Mononuclear cell (primary cell): Measurements from ENCODE around the gene PWWP2B. TPM values are rescaled to one million over a fixed set of nuclear protein-coding genes. Genes with fewer than 3 reads are reported as not detected.

ENCODE experiments used
- H3K27me3 ChIP-seq: 2 replicates; pipeline ENCODE4 v1.6.0; 2011; ENCODE audit warnings: low read length, control low read depth; ENCODE audit not compliant: insufficient read depth
- H3K4me1 ChIP-seq: 2 replicates; pipeline ENCODE4 v1.5.1; 2011; ENCODE audit warnings: mild to moderate bottlenecking, low read length, control low read depth; ENCODE audit not compliant: insufficient read depth
- H3K4me3 ChIP-seq: 2 replicates; pipeline ENCODE4 v1.5.1; 2011; ENCODE audit warnings: mild to moderate bottlenecking, low read length, moderate library complexity
- H3K9me3 ChIP-seq: 2 replicates; pipeline ENCODE4 v1.5.1; 2011; ENCODE audit warnings: low read depth, mild to moderate bottlenecking, control low read depth, low read length
- total RNA-seq: library from RNA; depleted of rRNA; stranded (reverse); fragments of >200 nt; gene quantifications from one replicate; pipeline ENCODE4 v1.2.3, GENCODE V29; 2012

The PWWP2B gene
- total RNA-seq, 1 donor, result 17.9 TPM

DNA sequence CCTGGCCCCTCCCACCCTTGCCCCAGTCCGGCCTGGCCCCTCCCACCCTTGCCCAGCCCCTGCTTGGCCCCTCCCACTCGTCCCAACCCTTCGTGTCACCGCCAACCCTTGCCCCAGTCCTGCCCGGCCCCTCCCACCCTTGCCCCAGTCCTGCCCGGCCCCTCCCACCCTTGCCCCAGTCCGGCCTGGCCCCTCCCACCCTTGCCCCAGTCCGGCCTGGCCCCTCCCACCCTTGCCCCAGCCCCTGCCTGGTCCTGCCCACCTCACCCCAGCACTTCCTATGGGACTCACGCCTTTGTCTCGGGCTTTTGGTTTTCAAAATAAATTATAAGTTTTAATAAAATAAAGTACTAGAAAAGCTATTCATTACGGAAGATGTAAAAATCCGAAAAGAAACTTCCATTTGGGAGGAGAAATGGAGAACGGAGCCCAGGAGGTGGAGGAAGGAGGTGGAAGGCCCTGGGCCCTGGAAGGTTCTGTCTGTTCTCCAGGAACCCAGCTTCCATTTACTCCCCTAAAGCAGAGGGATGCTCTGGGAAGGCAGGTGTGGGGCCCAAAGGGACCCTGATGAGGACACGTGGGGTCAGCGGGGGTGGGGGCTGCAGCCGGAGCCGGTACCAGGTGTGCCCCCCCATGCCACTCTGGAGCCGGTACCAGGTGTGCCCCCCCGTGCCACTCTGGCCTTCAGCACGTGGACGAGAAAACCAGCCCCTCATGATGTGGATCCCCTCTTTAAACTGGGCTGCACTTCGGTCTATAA lies 52.2 kb downstream of the PWWP2B start:
- Histone ChIP-seq H3K4me3 (no peak overlapping the region), H3K27me3 (no peaks in the 10 kb centered on the region), H3K9me3 (no peaks in the 10 kb centered on the region), H3K4me1 (peaks cover 78% of the 10 kb centered on the region)

DNA sequence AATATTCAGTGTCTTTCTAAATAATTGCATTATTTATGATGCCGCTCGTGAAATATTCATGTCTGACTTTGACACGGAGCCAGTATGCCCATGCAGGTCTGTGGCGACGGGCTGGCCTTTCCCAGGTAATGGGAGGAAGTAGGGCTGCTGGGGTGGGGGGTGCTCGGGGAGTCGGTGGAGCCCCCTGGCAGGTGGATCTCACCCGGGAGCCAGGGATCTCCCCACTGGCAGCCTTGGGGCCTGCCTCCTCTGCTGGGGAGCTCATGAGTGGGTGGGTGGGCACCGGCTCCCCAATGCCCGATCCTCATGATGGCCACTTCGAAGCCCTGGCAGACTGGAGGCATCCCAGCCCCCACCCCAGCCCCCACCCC lies 52.8 kb downstream of the PWWP2B start:
- Histone ChIP-seq H3K4me3 (no peak overlapping the region), H3K9me3 (no peaks in the 10 kb centered on the region), H3K4me1 (peaks cover 72% of the 10 kb centered on the region), H3K27me3 (no peaks in the 10 kb centered on the region)

DNA sequence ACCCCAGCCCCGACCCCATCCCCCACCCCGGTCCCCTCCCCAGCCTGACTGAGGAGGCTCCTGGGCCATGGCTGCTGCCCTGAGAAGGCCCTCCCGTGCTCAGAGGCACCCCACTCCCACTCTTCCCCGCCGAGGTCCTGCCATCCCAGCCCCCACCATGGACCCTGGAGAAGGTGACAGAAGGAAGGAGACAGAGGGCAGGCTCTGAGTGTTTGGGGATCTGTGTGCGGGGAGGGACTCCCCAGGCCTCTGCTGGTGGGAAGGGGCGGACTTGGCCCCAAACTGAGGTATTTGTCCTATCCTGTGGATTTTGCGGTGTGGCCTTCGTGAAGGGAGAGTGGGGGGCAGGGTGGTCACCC lies 53.4 kb downstream of the PWWP2B start:
- Histone ChIP-seq H3K27me3 (no peaks in the 10 kb centered on the region), H3K4me3 (no peak overlapping the region), H3K4me1 (peaks cover 66% of the 10 kb centered on the region), H3K9me3 (no peaks in the 10 kb centered on the region)

DNA sequence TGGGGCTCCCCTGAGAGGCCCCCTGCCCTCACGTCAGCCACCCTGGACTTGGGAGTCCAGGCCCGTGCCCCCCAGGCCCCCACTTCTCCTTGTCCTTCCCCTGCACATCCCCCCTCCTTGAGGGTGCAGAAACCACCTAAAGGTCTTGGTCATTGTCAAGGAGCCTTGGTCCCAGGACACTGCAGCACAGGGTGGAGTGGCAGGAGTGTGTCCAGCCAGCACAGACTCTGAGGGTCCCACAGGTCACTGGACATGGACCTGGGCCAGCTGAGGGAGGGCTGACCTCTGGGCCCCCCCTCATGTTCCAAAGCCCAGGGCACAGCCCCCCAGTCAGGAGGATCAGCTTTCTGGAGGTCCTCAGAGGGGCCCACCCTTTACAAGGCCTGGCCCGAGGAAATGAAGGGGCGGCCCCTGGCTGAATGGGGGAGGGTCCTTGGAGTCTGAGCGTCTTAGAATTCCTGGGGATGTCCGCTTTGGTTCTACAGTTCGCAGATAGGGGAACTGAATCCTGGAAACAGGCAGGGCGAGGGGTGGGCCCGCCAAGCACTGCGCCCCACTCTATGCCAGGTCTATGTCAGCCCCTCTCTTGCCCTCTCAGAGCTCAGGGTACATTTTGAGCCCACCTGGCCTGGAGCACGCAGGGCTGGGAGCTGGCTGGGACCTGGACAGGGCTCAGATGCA lies 54.0 kb downstream of the PWWP2B start:
- no peaks in the 10 kb centered on the region for H3K9me3 ChIP-seq
- no peak overlapping the region for H3K4me3 ChIP-seq
- no peaks in the 10 kb centered on the region for H3K27me3 ChIP-seq
- H3K4me1 ChIP-seq, result peaks cover 61% of the 10 kb centered on the region

DNA sequence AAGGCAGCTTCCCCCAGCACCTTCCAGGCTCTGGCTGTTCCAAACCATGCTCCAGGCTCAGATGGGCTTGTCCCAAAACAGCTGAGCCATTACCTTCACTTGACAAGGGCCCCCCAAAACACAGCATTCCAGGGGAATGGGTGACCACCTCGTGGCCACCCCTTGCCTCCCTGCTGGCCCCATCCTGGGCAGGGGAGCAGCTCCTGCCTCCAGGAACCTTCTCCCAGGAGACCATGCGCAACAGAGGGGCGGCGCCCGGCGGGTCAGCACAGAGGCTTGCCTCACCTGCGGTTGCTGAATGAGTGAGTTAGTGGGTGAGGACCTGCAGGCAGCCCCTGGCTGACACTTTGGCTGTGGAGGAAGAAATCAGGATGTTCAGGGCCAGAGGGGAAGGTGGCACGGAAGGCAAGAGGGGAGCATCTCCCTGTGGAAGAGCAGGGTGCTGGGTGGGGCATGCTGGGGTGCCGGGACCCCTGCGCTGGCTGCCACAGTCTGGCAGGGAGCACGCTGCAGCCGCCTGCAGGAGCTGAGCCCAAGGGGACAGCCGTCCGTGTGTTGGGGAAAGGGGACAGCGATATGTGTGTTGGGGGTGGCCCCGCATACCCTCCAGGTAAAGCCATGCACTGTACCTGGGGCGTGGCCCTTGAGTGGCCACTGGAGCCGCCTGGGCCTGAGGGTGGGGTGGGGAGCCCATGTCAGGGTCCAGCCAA lies 54.7 kb downstream of the PWWP2B start:
- Histone ChIP-seq H3K9me3 (no peaks in the 10 kb centered on the region), H3K4me3 (no peak overlapping the region), H3K27me3 (no peaks in the 10 kb centered on the region), H3K4me1 (peaks cover 54% of the 10 kb centered on the region)

DNA sequence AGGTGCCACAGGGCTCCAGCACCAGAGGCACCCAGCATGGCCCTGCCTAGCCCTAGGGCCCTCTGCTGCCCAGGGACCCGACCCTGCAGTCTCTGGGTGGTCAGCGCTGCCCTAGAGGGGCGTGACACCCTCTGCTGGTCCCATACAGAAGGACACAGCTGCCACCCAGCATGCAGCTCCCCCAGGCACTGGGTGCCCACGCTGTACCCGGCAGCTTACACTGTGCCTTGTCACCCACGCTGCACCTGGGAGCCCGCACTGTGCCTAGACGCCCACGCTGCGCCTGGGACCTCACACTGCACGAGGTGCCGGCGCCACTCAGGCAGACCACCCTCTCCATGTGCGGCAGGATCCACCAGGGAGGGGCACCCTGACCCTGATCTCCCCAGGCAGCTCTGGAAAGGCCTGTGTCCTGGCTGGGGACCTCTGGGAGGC lies 55.2 kb downstream of the PWWP2B start:
- Histone ChIP-seq H3K9me3 (no peaks in the 10 kb centered on the region), H3K4me1 (peaks cover 48% of the 10 kb centered on the region), H3K27me3 (no peaks in the 10 kb centered on the region), H3K4me3 (no peak overlapping the region)

DNA sequence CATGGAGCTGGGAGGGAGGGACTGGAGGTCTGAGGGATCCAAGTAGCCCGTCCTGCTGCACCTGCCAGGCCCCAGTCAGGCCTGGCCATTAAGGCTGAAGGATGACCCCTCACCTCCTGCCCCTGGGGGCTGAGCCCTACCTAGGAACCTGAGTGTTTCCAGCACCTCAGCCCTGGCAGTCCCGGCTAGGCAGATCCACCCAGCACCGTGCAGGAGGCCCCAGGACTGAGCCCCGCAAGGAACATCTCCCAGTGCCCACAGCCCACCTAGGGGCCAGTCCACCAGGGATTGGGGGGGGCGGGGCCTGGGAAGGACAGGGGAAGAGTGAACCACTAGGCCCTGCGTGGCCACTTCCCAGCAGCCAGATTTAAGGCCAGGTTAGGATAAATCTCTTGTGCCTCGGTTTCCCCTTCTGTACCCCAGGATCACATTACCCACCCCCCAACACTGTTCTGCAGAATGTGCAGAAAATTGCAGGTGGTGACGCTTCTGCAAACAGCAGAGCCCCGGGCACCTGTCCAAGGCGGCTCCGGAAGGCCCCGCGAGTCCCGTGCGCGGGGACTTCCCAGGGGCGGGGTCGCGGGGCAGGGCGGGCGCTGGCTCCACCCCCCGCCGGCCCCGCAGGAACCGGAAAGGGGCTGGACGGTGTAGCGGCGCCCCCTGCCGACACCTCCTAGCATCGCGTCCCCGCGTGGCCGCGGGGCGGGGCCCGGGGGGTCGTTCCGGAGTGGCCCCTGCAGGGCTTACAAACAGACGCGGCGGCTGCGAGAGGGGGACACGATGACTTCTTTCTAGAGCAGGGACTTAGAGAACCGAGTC lies 55.9 kb downstream of the PWWP2B start:
- no peaks in the 10 kb centered on the region for H3K9me3 ChIP-seq
- peaks cover 42% of the 10 kb centered on the region for H3K4me1 ChIP-seq
- H3K4me3 ChIP-seq, result no peak overlapping the region
- H3K27me3 ChIP-seq, result no peaks in the 10 kb centered on the region

DNA sequence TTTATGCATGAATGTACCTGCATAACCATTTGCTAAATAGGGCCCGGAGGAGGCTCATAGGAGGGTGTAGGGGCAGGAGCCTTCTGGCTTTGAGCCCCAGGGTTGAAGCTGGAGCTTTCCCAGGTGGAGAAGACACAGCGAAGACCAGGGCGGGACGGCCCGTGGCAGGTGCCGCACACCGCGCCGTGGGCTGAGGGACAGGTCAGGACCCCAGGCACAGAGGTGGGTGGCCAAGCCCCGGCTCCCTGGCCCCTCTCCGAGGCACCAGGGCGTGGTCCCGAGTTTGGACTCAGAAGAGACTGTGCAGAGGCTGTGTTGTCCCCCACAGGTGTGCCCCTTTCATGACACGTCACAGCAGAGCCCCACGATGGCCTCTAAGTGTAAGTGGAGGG lies 56.5 kb downstream of the PWWP2B start:
- H3K4me1 ChIP-seq, result peaks cover 37% of the 10 kb centered on the region
- no peaks in the 10 kb centered on the region for H3K27me3 ChIP-seq
- H3K4me3 ChIP-seq, result no peak overlapping the region
- H3K9me3 ChIP-seq, result no peaks in the 10 kb centered on the region

DNA sequence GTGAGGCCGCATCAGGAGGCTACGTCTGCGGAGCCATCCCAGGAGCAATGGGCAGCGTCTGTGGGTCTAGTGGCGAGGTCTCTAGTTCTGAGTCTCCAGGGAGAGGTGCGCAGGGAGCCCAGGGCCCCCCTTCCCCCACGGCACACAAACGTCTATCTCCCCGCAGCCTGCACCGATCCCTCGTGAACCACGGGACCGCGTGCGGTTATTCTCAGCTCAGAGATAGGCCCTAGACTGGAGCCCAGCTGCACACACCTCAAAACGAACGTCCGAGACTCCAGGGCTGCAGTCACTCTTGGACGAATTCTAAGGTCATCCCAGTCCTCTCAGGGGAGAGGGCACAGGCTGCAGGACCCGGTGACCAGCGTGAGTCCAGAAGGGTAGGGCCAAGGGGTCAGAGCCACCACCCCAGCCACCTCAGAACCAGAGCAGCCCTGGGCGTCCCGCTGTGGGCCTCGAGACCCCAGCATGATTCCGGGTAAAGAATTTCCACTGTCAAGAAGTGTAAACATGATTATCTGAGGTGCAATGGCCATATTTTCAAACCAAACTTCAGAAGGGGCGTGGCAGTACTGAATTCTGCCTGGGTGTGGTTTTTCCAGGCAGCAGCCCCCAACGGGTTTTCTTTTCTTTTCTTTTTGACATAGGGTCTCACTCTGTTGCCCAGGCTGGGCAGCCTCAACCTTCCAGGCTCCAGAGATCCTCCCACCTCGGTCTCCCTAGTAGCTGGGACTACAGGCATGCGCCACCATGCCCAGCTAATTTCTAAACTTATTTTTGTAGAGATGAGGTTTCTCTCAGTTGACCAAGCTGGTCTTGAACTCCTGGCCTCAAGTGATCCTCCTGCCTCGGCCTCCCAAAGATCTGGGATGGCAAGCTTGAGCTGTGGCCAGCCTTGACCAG lies 57.5 kb downstream of the PWWP2B start:
- Histone ChIP-seq H3K27me3 (no peaks in the 10 kb centered on the region), H3K4me3 (no peak overlapping the region), H3K9me3 (no peaks in the 10 kb centered on the region), H3K4me1 (peaks cover 37% of the 10 kb centered on the region)

DNA sequence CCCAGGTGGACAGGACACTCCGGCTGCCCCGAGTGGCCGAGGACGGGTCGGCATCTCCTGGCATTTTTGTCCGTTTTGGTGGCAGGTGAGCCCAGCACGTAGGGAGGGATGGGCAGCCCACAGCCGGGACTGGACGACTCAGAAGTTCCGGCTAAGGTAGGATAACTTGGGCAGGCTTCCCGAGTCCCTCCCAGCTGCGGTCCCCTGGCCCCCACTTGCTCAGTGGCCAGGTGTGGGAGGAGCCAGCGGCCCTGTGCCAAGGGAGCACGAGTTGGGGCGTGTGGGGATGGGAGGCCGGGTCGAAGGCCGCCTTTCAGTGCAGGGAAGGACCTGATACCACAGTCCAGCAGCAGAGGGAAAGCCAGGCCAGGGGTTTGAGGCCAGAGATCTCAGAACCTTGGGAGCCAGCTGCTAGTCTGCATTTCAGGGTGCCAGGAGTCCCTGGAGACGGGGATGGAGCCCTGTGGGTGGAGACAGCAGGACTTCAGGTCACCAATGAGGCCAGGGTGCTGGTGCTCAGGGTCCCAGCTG lies 58.5 kb downstream of the PWWP2B start:
- no peaks in the 10 kb centered on the region for H3K9me3 ChIP-seq
- H3K4me3 ChIP-seq, result no peak overlapping the region
- peaks cover 34% of the 10 kb centered on the region for H3K4me1 ChIP-seq
- H3K27me3 ChIP-seq, result no peaks in the 10 kb centered on the region

DNA sequence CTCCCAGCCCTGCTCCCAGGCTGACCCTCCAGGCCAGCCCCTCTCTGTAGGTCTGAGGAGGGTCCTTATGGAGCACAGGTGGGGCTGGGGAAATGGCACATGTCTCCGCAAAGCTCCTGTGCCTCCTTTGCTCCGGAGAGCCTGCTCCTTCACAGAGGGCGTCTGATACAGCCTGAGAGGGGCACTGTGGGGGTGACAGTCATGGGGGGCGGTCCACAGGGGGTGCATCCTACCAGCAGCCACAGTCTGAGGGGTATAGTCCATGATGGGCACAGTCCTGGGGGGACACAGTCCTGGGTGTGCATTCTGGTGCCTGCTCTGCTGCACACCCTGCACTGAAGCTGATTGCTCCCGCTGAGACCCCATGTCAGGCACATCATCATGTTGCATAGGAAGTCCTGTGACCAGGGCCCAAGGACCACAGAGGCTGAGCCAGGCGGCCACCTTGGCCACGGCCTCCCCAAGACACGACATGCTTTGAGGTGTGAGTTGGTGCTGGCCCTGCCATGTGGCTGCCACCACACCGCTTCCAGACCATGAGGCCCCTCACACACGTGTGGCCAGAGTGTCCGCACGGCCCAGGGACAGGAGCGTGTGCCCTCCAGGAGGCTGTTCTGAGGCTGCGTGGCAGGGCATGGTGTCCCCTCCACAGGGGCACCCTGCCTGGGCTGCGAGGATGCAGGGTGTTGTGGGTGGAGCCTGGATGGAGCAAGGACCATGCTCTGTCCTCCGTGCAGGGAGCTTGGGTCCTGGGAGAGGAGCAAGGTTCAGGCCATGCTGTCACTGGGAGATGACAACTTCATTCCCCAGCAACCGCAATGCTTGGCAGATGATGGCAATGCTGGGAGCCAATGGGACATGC lies 59.2 kb downstream of the PWWP2B start:
- Histone ChIP-seq H3K27me3 (no peaks in the 10 kb centered on the region), H3K4me1 (peaks cover 27% of the 10 kb centered on the region), H3K4me3 (no peak overlapping the region), H3K9me3 (no peaks in the 10 kb centered on the region)

DNA sequence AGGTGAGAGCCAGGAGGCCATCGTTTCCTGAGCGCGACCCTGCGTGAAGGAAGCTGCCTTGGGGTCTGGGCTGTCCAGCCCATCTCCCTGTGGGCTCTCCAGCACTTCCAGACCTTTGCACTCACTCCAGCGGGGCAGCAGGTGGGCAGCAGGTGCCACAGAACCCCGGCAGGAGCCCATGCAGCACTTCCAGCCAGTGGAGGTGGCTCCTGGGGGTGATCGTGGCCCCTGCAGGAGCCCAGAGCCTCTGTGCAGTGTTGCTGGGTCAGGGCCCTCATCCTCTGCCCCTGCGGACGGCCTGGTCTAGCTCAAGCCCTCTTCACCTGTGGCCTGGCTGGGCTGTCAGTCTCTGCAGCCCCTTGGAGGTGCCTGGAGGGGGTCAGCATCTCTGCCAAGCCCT lies 59.9 kb downstream of the PWWP2B start:
- no peaks in the 10 kb centered on the region for H3K27me3 ChIP-seq
- no peak overlapping the region for H3K4me3 ChIP-seq
- peaks cover 20% of the 10 kb centered on the region for H3K4me1 ChIP-seq
- no peaks in the 10 kb centered on the region for H3K9me3 ChIP-seq

DNA sequence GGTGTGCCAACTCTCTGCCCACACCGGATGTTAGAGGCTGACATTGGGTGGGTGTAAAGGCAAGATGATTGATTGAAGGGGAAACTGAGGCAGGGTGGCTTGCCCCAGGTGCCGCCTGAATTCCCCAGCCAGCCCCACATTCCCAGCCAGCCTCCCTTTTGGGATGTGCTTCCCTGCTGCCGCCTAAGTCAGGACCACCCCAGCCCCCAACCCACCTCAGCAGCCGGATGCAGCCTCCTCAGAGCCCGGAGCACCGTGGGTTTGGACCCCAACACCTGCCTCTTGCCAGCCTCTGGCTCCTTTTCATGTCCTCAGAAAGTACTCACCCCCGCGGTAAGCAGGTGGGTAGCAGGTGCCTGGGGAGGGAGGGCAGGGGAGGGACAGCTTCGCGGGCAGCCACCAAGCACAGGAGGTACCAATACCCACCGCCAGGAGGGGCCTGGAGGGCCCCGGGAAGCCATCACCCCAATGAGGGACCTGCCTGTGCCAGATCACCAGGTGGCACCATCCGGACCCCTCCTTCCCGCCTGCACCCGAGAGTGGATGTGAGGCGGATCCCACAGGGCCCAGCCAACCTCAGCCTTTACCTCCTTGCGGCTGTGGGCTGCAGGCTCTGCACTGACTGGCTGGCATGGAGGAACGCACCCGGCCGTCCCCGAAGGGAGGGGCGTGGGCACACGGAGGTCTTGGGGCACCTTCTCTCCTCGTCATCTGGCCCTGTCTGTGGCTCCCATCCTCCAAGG lies 60.5 kb downstream of the PWWP2B start:
- Histone ChIP-seq H3K4me1 (peaks cover 14% of the 10 kb centered on the region), H3K27me3 (no peaks in the 10 kb centered on the region), H3K9me3 (no peaks in the 10 kb centered on the region), H3K4me3 (no peak overlapping the region)
